NCI-H748 (cell line): ENCODE results near the gene CSAD.
"Not testable (repeated sequence)": the region's sequence is repeated elsewhere in the genome, so short reads cannot be mapped to it uniquely, and the experiment has no call there.

Source experiments
- DNase-seq: peaks from one replicate; lab custom pipeline; 2025; ENCODE audit not compliant: unreplicated experiment; lab: John Stamatoyannopoulos, UW

CSAD gene

DNA sequence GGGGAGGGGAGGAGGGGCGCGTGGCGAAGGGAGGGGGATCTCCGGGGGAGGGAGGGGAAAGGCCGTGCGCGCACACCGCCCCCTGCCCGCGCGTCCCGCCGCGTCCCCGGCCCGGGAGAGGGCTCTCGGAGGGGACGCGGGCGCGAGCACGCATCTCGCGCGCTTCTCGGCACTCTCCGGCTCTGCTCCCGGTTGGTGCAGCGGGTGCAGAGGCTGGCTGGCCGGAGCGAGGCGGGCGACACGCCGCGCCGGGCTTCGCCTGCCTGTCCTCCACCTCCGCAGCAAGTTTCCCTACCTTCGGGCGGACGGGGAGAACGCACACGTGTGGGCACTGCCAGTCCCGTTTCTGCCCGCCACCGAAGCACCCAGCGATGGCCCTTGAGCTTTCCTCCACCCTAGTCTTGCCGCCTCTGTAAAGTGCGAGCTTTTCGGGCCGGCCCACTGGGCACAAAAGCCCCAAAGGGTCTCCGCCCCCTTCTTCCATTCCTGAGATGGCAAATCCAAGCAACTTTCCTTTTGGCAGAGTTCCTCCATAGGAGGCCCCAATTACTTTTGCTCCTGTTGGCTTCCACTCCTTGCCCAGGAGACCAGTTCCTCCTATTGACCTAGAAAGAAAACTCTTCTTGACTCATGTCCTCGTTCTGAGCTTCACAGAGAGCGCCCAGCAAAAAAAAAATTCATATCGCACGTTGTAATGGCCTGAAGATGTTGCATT is 363 bp upstream of the CSAD start:
- peak; percentile 91 for DNase-seq

DNA sequence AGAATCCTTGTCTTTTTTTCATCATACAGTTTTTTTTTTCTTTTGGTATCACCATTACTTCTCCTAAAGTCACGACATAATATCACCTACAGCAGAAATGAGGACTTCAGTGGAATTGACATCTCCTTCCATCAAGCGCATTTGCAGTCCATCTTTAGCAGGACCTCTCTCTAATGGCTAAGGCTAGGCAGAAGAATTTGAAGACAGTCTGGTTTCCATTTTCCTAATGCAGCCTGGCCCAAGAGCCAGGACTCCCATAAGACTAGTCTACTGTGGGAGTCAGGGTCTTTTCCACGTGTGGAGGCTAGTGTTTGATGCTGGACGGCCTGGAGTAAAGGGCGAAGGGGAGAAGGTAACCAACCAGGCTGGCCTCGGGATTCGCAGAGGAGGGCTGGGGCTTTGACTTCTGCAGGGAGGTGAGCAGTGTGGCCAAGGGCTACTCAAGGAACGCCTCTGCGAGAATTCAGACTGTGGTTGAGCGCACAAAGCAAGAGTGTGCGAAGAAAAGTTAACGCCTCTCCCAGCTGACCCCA is 972 bp downstream of the CSAD start:
- DNase-seq = peak; percentile 61

DNA sequence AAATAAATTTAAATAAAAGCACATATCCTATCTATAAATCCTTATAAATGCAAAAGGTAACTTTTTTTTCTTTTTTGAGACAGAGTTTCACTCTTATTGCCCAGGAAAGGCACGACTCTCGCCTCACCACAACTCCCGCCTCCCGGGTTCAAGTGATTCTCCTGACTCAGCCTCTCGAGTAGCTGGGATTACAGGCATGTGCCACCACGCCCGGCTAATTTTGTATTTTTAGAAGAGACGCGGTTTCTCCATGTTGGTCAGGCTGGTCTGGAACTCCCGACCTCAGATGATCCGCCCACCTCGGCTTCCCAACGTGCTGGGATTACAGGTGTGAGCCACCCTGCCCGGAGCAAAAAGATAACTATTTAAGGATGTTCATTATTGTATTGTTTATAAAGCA is 1.9 kb downstream of the CSAD start:
- DNase-seq = not testable (repeated sequence)

DNA sequence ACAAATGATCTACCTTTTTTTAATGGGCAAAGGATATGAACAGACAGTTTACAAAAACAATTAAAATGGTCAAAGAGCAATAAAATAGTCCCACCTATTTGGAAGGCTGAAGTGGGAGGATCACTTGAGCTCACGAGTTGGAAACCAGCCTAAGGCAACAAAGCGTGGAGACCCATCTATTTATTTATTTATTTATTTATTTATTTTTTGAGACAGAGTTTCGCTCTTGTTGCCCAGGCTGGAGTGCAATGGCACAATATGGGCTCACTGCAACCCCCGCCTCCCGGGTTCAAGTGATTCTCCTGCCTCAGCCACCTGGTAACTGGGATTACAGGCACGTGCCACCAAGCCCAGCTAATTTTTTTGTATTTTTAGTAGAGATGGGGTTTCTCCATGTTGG is 3.3 kb downstream of the CSAD start:
- not testable (repeated sequence) for DNase-seq

DNA sequence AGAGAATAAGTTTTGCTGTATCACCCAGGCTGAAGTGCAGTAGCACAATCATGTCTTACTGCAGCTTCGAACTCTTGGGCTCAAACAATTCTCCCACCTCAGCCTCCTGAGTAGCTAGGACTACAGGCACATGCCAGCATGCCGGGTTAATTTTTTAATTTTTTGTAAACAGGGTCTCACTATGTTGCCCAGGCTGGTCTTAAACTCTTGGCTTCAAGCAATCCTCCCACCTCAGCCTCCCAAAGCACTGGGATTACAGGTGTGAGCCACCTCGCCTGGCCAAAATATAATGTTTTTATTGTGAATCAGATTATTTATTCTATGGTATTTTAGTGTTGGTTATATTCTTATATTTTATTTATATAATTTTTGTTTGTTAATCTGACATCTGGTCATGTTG is 4.0 kb downstream of the CSAD start:
- no peak for DNase-seq

DNA sequence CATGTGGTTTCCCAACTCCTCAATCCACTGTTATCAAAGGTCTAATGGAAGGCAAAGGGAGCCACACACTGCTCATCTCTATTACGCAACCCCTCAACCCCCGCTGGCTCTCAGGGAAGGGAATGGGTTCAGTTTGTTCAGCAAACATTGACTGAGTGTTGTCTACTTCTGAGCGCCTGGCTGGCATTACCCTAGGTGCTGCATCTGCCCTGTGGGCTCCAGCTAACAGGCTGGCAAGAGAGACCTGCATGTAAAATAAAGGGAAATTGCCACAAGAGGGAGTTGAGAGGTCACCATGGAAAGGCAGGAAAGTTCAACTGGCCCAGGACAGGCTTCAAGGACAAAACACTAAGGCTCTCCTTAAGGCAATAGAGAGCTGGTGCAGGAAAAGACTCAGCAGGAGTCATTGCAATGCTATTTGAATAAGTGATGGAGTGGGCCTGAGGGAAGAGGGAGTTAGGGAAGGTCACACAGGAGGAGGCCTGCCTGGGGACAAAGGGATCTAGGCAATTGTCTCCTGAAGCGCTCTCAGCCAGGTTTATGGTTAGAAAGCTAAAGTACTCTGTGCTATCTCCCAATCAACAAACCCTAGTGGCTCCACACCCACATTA is 5.7 kb downstream of the CSAD start:
- DNase-seq = peak; percentile 68

DNA sequence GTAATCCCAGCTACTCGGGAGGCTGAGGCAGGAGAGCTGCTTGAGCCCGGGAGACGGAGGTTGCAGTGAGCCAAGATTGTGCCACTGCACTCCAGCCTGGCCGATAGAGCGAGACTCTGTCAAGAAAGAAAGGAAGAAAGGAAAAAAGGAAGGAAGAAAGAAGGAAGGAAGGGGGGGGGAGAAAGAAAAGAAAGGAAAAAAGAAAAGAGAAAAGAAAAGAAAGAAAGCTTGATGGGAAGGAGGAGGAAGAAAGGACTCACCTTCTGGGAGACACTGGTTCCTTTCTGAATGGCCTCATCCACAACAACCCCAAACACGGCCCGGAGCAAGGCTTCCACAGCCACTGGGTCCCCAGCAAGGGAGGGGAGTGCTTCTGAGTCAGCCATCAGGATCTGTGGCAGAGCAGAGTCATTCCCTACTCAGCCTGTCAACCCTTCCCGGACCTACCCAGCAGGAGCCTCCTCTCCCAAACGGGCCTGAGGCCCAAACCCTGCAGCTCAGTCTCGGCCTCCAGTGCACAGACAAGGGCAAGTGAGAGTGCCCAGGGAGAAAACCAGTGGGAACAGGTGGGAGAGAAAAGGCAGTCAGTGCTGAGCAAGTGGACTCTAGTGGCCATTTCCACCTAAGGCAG is 7.5 kb downstream of the CSAD start:
- DNase-seq = no peak

DNA sequence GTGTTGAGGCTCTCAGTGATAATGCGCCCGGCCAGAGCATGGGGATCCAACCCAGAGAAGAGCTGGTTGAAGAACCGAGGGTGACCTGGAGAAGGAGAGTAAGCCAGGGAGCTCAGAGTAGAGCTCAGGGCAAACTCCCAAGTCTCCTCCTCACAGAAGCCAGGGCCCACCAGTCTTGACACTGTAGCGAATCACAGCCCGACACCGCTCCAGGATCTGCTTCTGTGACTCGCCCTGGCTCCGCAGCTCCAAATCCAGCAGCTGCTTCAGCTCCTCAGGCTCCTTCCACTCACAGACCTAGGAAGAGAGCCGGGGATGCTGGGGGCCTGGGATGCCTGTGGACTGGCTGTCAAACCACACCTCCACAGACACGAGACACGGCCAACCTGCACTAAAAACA is 8.4 kb downstream of the CSAD start:
- no peak for DNase-seq

DNA sequence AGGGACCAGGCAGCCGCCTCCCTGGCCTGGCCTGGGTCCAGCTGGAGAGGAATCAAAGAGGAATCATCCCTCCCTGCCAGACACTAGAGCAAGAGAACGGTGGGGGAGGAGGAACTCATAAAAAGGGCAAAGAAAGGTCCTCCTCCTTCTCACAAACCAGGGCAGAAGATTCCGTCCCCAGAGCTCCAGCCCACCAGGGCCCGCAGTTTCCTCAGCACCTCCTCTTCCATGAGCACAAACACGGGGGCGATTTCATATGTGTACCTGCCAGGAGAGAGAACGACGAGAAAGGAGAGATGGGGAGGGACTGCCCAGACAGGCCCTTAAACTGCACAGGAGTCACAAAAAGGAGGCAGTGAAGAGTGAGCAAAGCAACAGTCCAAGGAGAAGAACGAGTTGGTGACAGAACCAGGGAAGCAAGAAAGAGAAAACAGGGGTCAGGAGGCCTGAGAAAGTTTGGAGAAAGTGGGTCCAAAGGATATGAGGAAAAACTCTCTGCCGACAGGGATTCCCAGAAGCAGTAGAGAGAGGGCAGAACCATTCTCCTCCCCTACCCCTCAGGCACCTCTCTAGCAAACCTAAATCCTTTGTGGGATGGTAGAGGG is 8.9 kb downstream of the CSAD start:
- no peak for DNase-seq

DNA sequence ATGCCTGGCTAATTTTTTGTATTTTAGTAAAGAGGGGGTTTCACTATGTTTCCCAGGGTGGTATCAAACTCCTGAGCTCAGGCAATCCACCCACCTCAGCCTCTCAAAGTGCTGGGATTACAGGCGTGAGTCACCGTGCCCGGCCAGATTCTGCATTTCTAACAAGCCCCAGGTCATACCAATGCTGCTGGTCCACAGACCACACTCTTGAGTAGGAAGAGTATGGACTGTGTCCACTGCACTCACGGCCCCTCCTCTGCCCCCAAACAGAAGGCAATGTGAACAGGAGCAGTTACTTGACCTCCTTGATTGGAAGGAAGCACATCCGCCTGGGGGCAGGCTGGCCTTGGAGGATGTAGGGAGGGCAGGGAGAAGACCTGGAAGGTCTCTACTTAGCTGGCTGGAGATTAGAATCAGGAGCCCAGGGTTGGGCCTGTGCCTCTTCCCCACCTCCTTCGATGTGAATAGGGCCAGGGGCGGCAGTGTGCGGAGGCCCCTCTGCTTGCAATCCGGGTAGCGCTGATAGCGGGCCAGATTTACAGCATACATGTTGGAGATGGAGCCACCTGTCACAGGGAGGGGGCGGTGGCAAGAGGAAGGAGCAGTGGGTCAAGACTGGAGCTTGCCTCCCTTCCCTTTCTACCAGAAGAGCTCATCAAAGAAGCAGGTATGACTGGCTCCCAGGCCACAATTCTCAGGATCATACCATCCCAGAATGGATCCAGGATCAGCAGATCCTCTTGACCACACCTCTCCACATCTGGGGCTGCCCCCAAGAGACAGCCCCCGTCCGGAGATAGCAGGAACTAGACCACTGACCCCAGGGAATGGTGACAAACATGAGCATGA is 9.6 kb downstream of the CSAD start:
- no peak for DNase-seq

DNA sequence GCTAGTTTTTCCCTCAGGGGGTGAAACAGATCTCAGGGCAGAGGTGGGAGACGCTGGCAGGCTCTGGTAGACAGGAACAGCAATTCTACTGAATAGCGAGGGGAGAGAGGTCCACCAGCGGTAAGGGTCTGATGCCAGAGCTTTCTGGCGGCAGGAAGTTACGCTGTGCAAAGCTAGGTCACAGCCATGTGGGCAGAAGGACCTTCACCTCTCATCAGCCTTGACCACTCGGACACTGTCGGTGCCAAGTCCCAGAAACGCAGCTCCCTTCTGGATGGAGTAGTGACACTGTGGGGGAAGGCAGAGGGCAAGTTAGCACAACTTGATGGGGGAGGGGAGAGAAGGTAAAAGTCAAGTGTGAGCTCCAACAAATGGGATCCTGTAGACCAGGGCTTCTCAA is 10.5 kb downstream of the CSAD start:
- DNase-seq = no peak

DNA sequence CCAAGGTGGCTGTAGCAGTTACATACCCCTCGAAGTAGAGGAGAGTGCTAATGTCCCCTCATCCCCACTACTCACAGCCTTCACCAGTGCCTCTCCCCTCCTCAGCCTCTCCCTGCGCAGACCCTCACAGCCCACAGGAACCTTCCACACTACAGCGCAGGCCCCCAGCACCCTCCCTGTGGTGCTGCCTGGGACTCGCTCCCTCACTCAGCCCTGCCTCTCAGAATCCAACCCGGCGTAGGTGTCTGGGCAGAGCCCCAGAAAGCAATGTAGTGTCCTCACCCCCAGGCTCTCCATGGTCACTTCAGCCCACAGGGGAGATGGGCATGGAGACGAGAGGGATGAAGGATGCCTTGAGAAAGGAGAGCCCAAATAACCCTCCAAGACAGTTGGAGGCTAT is 11.1 kb downstream of the CSAD start:
- no peak for DNase-seq

DNA sequence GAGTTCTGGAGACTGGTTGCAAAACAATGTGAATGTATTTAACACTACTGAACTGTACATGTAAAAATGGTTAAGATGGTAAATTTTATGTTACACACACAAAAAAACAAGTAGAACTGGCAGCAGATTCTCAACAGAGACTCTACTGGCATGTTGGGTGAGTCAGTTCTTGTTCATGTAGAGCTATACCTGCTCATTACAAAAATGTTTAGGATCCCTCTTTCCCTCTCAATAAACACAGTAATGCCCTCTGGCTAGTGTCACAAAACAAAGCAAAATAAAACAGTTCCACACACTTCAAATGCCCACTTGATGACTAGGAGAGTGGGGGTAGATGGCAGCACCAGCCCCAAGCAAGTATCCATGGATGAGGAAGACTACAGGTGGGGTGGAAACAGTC is 13.9 kb downstream of the CSAD start:
- no peak for DNase-seq

DNA sequence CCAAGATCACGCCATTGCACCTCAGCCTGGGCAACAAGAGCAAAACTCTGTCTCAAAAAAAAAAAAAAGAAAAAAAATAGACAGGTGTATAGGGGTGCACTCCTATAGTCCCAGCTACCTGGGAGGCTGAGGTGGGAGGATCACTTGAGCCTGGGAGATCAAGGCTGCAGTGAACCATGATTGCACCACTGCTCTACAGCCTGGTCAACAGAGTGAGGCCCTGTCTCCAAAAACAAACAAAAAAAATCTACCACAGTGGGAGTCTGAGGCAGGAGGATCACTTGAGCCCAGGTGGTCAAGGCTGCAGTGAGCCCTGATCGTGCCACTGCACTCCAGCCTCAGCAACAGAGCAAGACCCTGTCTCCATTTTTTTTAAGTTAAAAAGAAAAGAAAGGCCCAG is 17.7 kb downstream of the CSAD start:
- not testable (repeated sequence) for DNase-seq

DNA sequence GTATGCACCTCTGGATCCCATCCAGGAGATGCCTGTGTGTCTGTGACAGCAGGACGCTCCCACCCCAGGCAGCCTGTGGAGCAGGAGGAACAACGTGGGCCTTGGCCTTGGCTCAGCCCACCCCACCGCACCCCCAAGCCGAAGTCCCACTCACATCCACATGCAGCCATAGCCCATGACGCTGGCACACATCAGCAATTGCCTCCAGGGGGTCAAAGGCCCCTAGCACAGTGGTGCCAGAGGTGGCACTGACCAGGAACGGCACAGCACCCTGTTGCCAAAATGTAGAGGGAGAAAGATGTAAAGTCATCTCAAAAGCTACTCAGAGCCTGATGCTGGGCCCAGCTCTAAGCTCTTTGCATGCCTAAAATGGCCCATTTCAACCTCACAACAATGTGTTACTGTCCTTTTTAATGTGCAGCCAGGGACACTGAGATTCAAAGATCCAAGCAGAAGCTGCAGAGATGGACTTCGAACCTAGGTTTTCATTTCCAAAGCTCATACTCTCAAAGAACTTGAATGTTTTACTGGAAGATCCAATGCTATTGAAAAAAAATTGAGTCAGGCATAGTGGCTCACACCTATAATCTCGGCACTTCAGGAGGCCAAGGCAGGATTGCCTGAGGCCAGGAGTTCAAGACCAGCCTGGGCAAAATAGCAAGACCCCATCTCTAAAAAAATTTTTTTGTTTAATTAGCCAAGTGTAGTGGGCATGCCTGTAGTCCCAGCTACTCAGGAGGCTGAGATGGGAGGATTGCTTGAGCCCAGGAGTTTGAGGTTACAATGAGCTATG is 19.4 kb downstream of the CSAD start:
- DNase-seq = no peak

DNA sequence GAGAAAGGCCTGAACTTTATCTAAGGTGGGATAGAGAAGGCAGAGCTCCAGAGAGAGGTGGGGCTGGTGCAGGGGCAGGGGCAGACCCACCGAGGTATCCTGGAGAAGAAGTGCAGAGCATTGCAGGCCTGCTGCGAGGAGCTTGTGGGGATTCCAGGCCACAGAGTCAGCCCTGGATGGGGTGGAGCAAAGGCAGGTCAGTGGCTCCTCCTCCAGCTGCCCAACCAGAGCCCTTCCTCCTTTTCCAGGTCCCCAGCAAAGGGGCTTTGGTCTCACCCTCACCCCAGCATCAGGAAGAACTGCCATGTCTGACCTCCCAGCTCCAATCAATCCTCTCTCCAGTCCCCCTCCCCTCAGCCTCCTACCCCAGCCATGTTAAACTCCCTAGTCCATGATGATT is 20.1 kb downstream of the CSAD start:
- no peak for DNase-seq

DNA sequence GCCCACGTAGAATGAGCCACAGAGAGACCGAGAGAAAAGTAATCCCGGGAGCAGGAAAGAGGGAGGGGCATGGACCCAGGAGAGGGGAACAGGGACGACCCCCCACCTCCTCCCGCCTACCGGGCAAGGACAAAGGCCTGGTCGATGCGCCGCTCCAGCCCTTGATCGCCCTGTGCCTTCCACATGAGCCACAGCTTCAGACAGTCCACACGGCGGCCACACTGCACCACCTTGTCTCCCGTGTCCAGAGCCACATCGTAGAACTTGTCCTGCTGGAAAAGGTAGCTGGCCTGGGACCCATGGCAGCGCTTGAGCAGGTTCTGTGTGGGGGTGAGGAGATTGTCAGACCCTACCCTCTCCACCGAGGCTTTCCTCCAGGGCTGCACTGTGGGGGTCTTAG is 20.7 kb downstream of the CSAD start:
- no peak for DNase-seq

DNA sequence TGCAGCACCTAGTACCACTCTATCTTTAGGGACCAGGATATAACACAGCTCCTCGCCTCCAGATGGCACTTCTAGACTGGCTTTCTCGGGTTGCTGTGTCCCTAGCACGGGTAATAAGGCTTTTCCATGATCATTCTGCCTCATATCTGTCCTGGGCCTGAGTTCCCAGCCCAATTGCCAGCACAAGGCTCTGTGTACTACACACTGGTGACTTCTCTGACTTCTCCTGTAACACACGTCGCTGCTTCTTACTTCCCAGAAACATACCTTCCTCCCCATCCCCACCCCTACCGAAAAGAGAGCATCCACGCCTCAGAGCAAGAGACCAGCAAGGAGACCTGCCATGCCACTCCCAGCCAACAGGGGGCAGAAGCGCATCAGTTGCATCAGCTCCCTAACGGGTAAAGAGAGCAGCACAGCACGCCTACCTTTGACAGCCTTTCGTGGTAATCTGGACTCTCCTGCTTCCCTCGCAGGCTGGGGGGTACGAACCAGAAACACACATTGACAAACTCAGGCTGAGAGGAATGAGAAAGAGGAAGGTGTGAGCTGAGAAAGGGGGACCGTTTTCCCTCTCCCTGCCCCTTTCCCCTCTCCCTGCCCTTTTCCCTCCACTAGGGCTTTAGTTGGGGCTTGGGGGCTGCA is 21.4 kb downstream of the CSAD start:
- DNase-seq = peak; percentile 79

DNA sequence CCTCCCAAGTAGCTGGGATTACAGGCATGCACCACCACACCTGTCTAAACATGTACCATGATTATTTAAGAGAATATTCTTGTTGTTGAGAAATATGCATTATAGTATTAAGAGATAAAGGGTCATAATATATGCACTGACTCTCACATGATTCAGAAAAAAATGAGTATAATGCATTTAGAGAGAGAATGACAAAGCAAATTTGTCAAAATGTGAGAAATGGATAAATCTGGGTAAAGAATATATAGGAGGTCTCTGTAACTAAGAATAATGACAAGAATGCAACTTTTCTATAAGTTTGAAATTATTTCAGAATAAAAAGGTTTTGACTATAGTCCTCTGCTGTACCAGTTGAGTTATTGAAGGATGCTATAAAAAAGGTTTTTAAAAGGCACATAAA is 28.3 kb downstream of the CSAD start:
- DNase-seq = no peak

DNA sequence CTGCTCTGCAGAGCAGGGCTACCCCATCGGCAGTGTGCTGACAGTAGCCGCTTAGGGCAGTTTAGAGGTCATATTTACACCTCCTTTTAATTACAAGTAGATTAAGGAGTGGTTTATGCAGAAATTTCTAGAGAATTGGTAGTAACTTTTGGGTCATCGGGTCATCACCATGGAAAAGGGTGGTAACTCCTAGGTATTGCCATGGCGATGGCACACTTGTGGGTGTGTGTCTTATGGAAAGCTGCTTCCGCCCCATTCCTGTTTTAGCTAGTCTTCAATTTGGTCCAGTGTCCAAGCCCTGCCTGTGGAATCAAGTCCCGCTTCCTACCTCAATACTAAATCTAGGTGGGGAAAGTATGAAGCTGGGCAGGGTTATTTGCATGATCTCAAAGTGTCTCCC is 29.7 kb downstream of the CSAD start:
- peak; percentile 13 for DNase-seq
